Activated T-helper 2 cell treated with anti-CD3 and anti-CD28 coated beads, Interferon-gamma antibody, Interleukin-2, Interleukin-4, amounts not matched to agents 10 μg/mL and 5 μg/mL and 100 μg/mL, durations not matched to agents 14 hours and 24 hours and 36 hours (primary cell): ENCODE data around the gene COL18A1. TPM values are rescaled to one million over a fixed set of nuclear protein-coding genes. Genes with fewer than 3 reads are reported as not detected.

Source experiments
- DNase-seq: peaks from one replicate; pipeline ENCODE4 v3.0.0; 2021; ENCODE audit warnings: low spot score
- H3K27ac Mint-ChIP-seq: one replicate; pipeline ENCODE4 v1.8.0; 2021; ENCODE audit warnings: mixed read lengths
- H3K27me3 Mint-ChIP-seq: one replicate; pipeline ENCODE4 v1.8.0; 2021; ENCODE audit warnings: low read depth, mixed read lengths
- H3K36me3 Mint-ChIP-seq: one replicate; pipeline ENCODE4 v1.8.0; 2021; ENCODE audit warnings: low read depth, mixed read lengths
- H3K4me1 Mint-ChIP-seq: one replicate; pipeline ENCODE4 v1.8.0; 2021; ENCODE audit warnings: low read depth, mixed read lengths
- H3K4me3 Mint-ChIP-seq: one replicate; pipeline ENCODE4 v1.8.0; 2021; ENCODE audit warnings: low read depth, mild to moderate bottlenecking, moderate library complexity, mixed read lengths
- H3K9me3 Mint-ChIP-seq: one replicate; pipeline ENCODE4 v1.8.0; 2021; ENCODE audit warnings: mixed read lengths
- intact Hi-C: fragments of 100-400 bp; cut with micrococcal nuclease; formaldehyde crosslinking; loops from one replicate; pipeline ENCODE4 v1.15.1; 2023
- total RNA-seq: library from RNA; stranded (reverse); gene quantifications from 2 replicates; pipeline ENCODE4 v1.2.3, GENCODE V29; 2022

COL18A1 gene
- total RNA-seq, 1 donor from 2014 or later: 3.4 TPM

- no peaks in the 10 kb centered on the region for H3K9me3 Mint-ChIP-seq
- H3K4me1 Mint-ChIP-seq: no peaks in the 10 kb centered on the region
- peaks cover 9% of the 10 kb centered on the region for H3K27me3 Mint-ChIP-seq
- intact Hi-C loops: no loop called here
- no peak for DNase-seq
- H3K36me3 Mint-ChIP-seq: no peaks in the 10 kb centered on the region
- no peak overlapping the region for H3K27ac Mint-ChIP-seq
- no peak overlapping the region for H3K4me3 Mint-ChIP-seq
These were observed 59.3 kb downstream of the COL18A1 start for GRCh38 chr21:45464309-45464708.

GRCh38 chr21:45465105-45465504, 60.1 kb downstream of the COL18A1 start:
- Mint-ChIP-seq H3K4me3 (no peak overlapping the region), H3K4me1 (peaks cover 3% of the 10 kb centered on the region)

GRCh38 chr21:45465611-45466329, 60.8 kb downstream of the COL18A1 start:
- intact Hi-C loops: no loop called here
- peaks cover 9% of the 10 kb centered on the region for H3K27me3 Mint-ChIP-seq
- no peak for DNase-seq
- H3K4me3 Mint-ChIP-seq: no peak overlapping the region
- H3K4me1 Mint-ChIP-seq: peaks cover 6% of the 10 kb centered on the region
- H3K36me3 Mint-ChIP-seq: no peaks in the 10 kb centered on the region
- H3K9me3 Mint-ChIP-seq: no peaks in the 10 kb centered on the region
- H3K27ac Mint-ChIP-seq: no peak overlapping the region

More at GRCh38 chr21:45465105-45465504, 60.1 kb downstream of the COL18A1 start:
- no peaks in the 10 kb centered on the region for H3K9me3 Mint-ChIP-seq
- no peak overlapping the region for H3K27ac Mint-ChIP-seq
- intact Hi-C loops: no loop called here
- DNase-seq: no peak
- peaks cover 9% of the 10 kb centered on the region for H3K27me3 Mint-ChIP-seq
- H3K36me3 Mint-ChIP-seq: no peaks in the 10 kb centered on the region

GRCh38 chr21:45466330-45467220, 61.6 kb downstream of the COL18A1 start:
- Mint-ChIP-seq H3K27ac (no peak overlapping the region), H3K9me3 (no peaks in the 10 kb centered on the region), H3K36me3 (no peaks in the 10 kb centered on the region), H3K4me1 (peaks cover 9% of the 10 kb centered on the region), H3K4me3 (no peak overlapping the region), H3K27me3 (peaks cover 9% of the 10 kb centered on the region)
- no peak for DNase-seq
- intact Hi-C loops: no loop called here

GRCh38 chr21:45467221-45467779, 62.3 kb downstream of the COL18A1 start:
- DNase-seq: no peak
- peaks cover 6% of the 10 kb centered on the region for H3K27me3 Mint-ChIP-seq
- H3K36me3 Mint-ChIP-seq: no peaks in the 10 kb centered on the region
- H3K4me3 Mint-ChIP-seq: no peak overlapping the region
- peaks cover 9% of the 10 kb centered on the region for H3K4me1 Mint-ChIP-seq
- H3K9me3 Mint-ChIP-seq: no peaks in the 10 kb centered on the region
- H3K27ac Mint-ChIP-seq: no peak overlapping the region
- intact Hi-C loops: no loop called here

- intact Hi-C loops: no loop called here
- Mint-ChIP-seq H3K27me3 (peaks cover 4% of the 10 kb centered on the region), H3K27ac (no peak overlapping the region), H3K4me3 (no peak overlapping the region), H3K4me1 (peaks cover 9% of the 10 kb centered on the region), H3K9me3 (no peaks in the 10 kb centered on the region), H3K36me3 (no peaks in the 10 kb centered on the region)
- DNase-seq: no peak
These were observed 63.3 kb downstream of the COL18A1 start for GRCh38 chr21:45468051-45468970.

- H3K4me3 Mint-ChIP-seq: no peak overlapping the region
- H3K27me3 Mint-ChIP-seq: no peaks in the 10 kb centered on the region
- DNase-seq: no peak
- H3K4me1 Mint-ChIP-seq: peaks cover 9% of the 10 kb centered on the region
- intact Hi-C loops: no loop called here
- H3K9me3 Mint-ChIP-seq: no peaks in the 10 kb centered on the region
- H3K27ac Mint-ChIP-seq: no peak overlapping the region
- H3K36me3 Mint-ChIP-seq: no peaks in the 10 kb centered on the region
These were observed 64.0 kb downstream of the COL18A1 start for GRCh38 chr21:45468971-45469272.

GRCh38 chr21:45469273-45470086, 64.5 kb downstream of the COL18A1 start:
- DNase-seq: no peak
- intact Hi-C loops: no loop called here
- Mint-ChIP-seq H3K27ac (no peak overlapping the region), H3K9me3 (no peaks in the 10 kb centered on the region), H3K4me3 (no peak overlapping the region), H3K36me3 (no peaks in the 10 kb centered on the region), H3K27me3 (no peaks in the 10 kb centered on the region), H3K4me1 (peaks cover 9% of the 10 kb centered on the region)

- Mint-ChIP-seq H3K9me3 (no peaks in the 10 kb centered on the region), H3K36me3 (no peaks in the 10 kb centered on the region), H3K4me1 (peaks cover 9% of the 10 kb centered on the region), H3K27ac (no peak overlapping the region), H3K4me3 (no peak overlapping the region), H3K27me3 (no peaks in the 10 kb centered on the region)
- intact Hi-C loops: no loop called here
- DNase-seq: no peak
These were observed 65.1 kb downstream of the COL18A1 start for GRCh38 chr21:45470087-45470515.

GRCh38 chr21:45470773-45471524, 66.0 kb downstream of the COL18A1 start:
- DNase-seq: no peak
- Mint-ChIP-seq H3K4me3 (no peak overlapping the region), H3K36me3 (no peaks in the 10 kb centered on the region), H3K4me1 (peaks cover 9% of the 10 kb centered on the region), H3K9me3 (no peaks in the 10 kb centered on the region), H3K27me3 (no peaks in the 10 kb centered on the region), H3K27ac (peak overlapping the region; percentile 28)
- intact Hi-C loops: no loop called here

- Mint-ChIP-seq H3K4me3 (no peak overlapping the region), H3K9me3 (no peaks in the 10 kb centered on the region), H3K27me3 (no peaks in the 10 kb centered on the region), H3K4me1 (peaks cover 11% of the 10 kb centered on the region), H3K36me3 (no peaks in the 10 kb centered on the region), H3K27ac (no peak overlapping the region)
- no peak for DNase-seq
- intact Hi-C loops: no loop called here
These were observed 66.7 kb downstream of the COL18A1 start for GRCh38 chr21:45471525-45472221.
